SHP77 treated with DMSO at 0.1 percent for 48 hours (cell line): Measurements from ENCODE around the gene ACSF3.

Source experiments
- DNase-seq: peaks from one replicate; lab custom pipeline; 2025; lab: John Stamatoyannopoulos, UW

The ACSF3 gene

DNA sequence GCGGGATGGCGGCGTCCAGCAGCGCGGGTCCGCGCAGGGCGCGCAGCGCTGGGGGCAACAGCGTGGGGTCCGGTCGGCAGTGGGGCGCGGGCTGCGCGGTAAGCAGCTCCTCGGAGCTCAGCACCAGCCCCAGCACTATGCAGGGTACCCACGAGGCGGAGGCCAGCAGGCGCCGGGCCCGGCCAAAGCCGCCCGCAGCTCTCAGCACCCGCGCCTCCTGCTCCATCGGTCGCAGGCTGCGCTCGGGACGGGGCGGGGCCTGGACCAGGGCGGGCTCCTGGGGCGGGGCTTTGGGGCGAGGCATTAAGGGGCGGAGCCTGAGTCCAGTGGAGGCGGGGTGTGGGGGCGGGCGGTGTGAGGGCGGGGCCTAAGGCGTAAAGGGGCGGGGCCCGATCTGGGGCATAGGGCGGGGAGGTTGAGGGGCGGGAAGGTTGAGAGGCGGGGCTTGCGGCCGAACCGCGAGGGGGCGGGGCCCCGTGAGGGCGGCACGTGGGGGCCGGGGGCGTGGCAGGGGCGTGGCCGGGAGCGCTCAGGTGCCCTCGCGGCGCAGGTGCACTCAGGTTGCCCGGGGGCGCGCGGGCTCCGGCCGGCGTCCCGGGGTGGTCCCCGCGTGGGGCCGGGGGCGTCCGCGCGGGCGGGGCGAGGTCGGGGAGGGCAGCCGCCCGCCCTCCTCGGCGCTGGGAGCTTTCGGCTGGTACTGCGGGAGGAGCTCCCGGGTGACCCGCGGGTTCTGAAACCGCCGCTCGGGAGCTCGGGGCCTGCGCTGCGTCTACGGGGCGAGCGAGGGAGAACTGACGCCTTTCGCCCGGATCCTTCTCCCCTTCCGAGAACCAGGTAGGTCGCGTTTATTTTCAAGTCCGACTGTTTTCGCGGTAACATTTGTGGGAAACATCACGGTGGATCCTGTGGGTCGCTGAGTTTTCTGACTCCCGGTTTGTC, 108.1 kb downstream of the ACSF3 start:
- DNase-seq = no peak

- DNase-seq = no peak
Observed at GRCh38 chr16:89202422-89203215, 109.0 kb downstream of the ACSF3 start.
